Trophoblast cell (in vitro differentiated cells and primary cell): ENCODE results near the gene C10orf53.

Source experiments
- DNase-seq, 2 donors: peaks; one replicate each; pipeline ENCODE4 v3.0.0-alpha.2; 2016
- H2AFZ ChIP-seq: 2 replicates; pipeline ENCODE4 v1.6.1; 2013; ENCODE audit warnings: low read length, moderate library complexity, mild to moderate bottlenecking; ENCODE audit not compliant: insufficient read depth, poor library complexity
- H2AK5ac ChIP-seq: 2 replicates; pipeline ENCODE4 v1.6.1; 2013; ENCODE audit warnings: mild to moderate bottlenecking, low read length
- H2BK120ac ChIP-seq: 2 replicates; pipeline ENCODE4 v1.6.1; 2013; ENCODE audit warnings: low read length, mild to moderate bottlenecking, moderate library complexity; ENCODE audit not compliant: insufficient read depth, poor library complexity
- H2BK12ac ChIP-seq: 2 replicates; pipeline ENCODE4 v1.6.1; 2013; ENCODE audit warnings: mild to moderate bottlenecking, low read length, moderate library complexity
- H2BK5ac ChIP-seq: 2 replicates; pipeline ENCODE4 v1.6.1; 2013; ENCODE audit warnings: low read length, low read depth, moderate library complexity, mild to moderate bottlenecking; ENCODE audit not compliant: poor library complexity
- H3K14ac ChIP-seq: 2 replicates; pipeline ENCODE4 v1.6.1; 2013; ENCODE audit warnings: mild to moderate bottlenecking, low read length
- H3K18ac ChIP-seq: 2 replicates; pipeline ENCODE4 v1.6.1; 2013; ENCODE audit warnings: mild to moderate bottlenecking, low read length
- H3K23ac ChIP-seq: 2 replicates; pipeline ENCODE4 v1.6.1; 2013; ENCODE audit warnings: low read length
- H3K27ac ChIP-seq: 2 replicates; pipeline ENCODE4 v1.5.1; 2013; ENCODE audit warnings: low read depth, mild to moderate bottlenecking, inconsistent platforms, low read length, moderate library complexity
- H3K27me3 ChIP-seq: 2 replicates; pipeline ENCODE4 v1.6.1; 2013; ENCODE audit warnings: inconsistent platforms, mild to moderate bottlenecking, low read length, moderate library complexity; ENCODE audit not compliant: insufficient read depth
- H3K36me3 ChIP-seq, 2 experiments: 1 replicate in 1 of 2; 2 replicates in 1 of 2; pipeline ENCODE4 v1.6.1; 2013; ENCODE audit warnings: low read length in 2 of 2, mild to moderate bottlenecking in 2 of 2, moderate library complexity in 1 of 2; ENCODE audit not compliant: insufficient read depth in 2 of 2, control insufficient read depth in 1 of 2
- H3K4ac ChIP-seq: 2 replicates; pipeline ENCODE4 v1.6.1; 2013; ENCODE audit warnings: low read depth, mild to moderate bottlenecking, low read length, moderate library complexity
- H3K4me1 ChIP-seq, 2 experiments: 1 replicate in 1 of 2; 2 replicates in 1 of 2; pipeline ENCODE4 v1.6.1; 2013; ENCODE audit warnings: low read length in 2 of 2, mild to moderate bottlenecking in 2 of 2, moderate library complexity in 1 of 2; ENCODE audit not compliant: insufficient read depth in 2 of 2, control insufficient read depth in 1 of 2
- H3K4me2 ChIP-seq: 2 replicates; pipeline ENCODE4 v1.6.1; 2013; ENCODE audit warnings: inconsistent platforms, mild to moderate bottlenecking, low read length, moderate library complexity
- H3K4me3 ChIP-seq: 2 replicates; pipeline ENCODE4 v1.5.1; 2013; ENCODE audit warnings: mild to moderate bottlenecking, low read depth, low read length, inconsistent platforms
- H3K79me1 ChIP-seq: one replicate; pipeline ENCODE4 v1.6.1; 2013; ENCODE audit warnings: low read length
- H3K79me2 ChIP-seq: 2 replicates; pipeline ENCODE4 v1.6.1; 2013; ENCODE audit warnings: low read length, mild to moderate bottlenecking; ENCODE audit not compliant: control insufficient read depth, insufficient read depth, poor library complexity
- H3K9ac ChIP-seq: 2 replicates; pipeline ENCODE4 v1.6.1; 2013; ENCODE audit warnings: mild to moderate bottlenecking, low read length
- H3K9me3 ChIP-seq: 2 replicates; pipeline ENCODE4 v1.6.1; 2013; ENCODE audit warnings: low read depth, mild to moderate bottlenecking, control low read depth, inconsistent platforms, low read length; ENCODE audit not compliant: insufficient read depth
- H4K12ac ChIP-seq: 2 replicates; pipeline ENCODE4 v1.6.1; 2013; ENCODE audit warnings: low read depth, mild to moderate bottlenecking, low read length, moderate library complexity
- H4K8ac ChIP-seq: 2 replicates; pipeline ENCODE4 v1.6.1; 2013; ENCODE audit warnings: low read depth, mild to moderate bottlenecking, low read length, moderate library complexity
- H4K91ac ChIP-seq: one replicate; pipeline ENCODE4 v1.6.1; 2013; ENCODE audit warnings: low read depth, mild to moderate bottlenecking, low read length, moderate library complexity
- WGBS: extraction: QIAGEN DNeasy Blood & Tissue Kit; methylation state at CpG from one replicate; pipeline ENCODE4 v1.1.7; 2013; ENCODE audit warnings: missing lambda C conversion rate; ENCODE audit not compliant: insufficient read length, insufficient coverage; ENCODE audit errors: extremely low coverage; 5-methylcytosine and 5-hydroxymethylcytosine counted together

Gene C10orf53

GRCh38 chr10:49688261-49688846 lies 8.9 kb downstream of the C10orf53 start:
- no peak overlapping the region for H3K23ac ChIP-seq
- no peaks in the 10 kb centered on the region for H3K79me2 ChIP-seq
- H2BK12ac ChIP-seq = no peak overlapping the region
- H3K9me3 ChIP-seq = peaks cover 5% of the 10 kb centered on the region
- no peak overlapping the region for H3K27ac ChIP-seq
- H4K8ac ChIP-seq = no peak overlapping the region
- H3K4me2 ChIP-seq = no peak overlapping the region
- no peaks in the 10 kb centered on the region for H3K36me3 ChIP-seq
- no peaks in the 10 kb centered on the region for H3K79me1 ChIP-seq
- no peak overlapping the region for H3K4me3 ChIP-seq
- WGBS = no CpG with 5 or more reads among the region's 8 CpGs
- H3K27me3 ChIP-seq = peaks cover 37% of the 10 kb centered on the region
- H4K91ac ChIP-seq = no peak overlapping the region
- H2AK5ac ChIP-seq = no peak overlapping the region
- no peak overlapping the region for H2BK5ac ChIP-seq
- H4K12ac ChIP-seq = no peak overlapping the region
- DNase-seq = no peak
- H3K9ac ChIP-seq = no peak overlapping the region
- H2BK120ac ChIP-seq = no peak overlapping the region
- H3K14ac ChIP-seq = no peak overlapping the region
- no peak overlapping the region for H3K4ac ChIP-seq
- H3K18ac ChIP-seq = no peak overlapping the region
- no peak overlapping the region for H2AFZ ChIP-seq
- peaks cover 0 to 4% of the 10 kb centered on the region in 2 experiments for H3K4me1 ChIP-seq

- Histone ChIP-seq H3K79me1 (no peaks in the 10 kb centered on the region), H2AFZ (no peak overlapping the region), H3K79me2 (no peaks in the 10 kb centered on the region), H2BK5ac (no peak overlapping the region), H3K23ac (no peak overlapping the region), H3K14ac (no peak overlapping the region), H3K9ac (no peak overlapping the region), H2BK120ac (no peak overlapping the region), H3K4me3 (no peak overlapping the region), H3K18ac (no peak overlapping the region), H3K27ac (no peak overlapping the region), H2AK5ac (no peak overlapping the region), H4K8ac (no peak overlapping the region), H2BK12ac (no peak overlapping the region), H3K4me2 (no peak overlapping the region), H3K36me3 (no peaks in the 10 kb centered on the region), H3K4ac (no peak overlapping the region), H3K27me3 (peaks cover 39% of the 10 kb centered on the region), H4K12ac (no peak overlapping the region), H4K91ac (no peak overlapping the region), H3K4me1 (peaks cover 0 to 4% of the 10 kb centered on the region in 2 experiments), H3K9me3 (peaks cover 7% of the 10 kb centered on the region)
- no CpG with 5 or more reads among the region's 7 CpGs for WGBS
- DNase-seq = no peak
Observed at GRCh38 chr10:49688920-49689319, 9.5 kb downstream of the C10orf53 start.

GRCh38 chr10:49689882-49690510 lies 10.5 kb downstream of the C10orf53 start:
- Histone ChIP-seq H3K27me3 (peaks cover 39% of the 10 kb centered on the region), H3K4me2 (no peak overlapping the region), H3K36me3 (no peaks in the 10 kb centered on the region), H3K79me2 (no peaks in the 10 kb centered on the region), H2AFZ (no peak overlapping the region), H3K27ac (no peak overlapping the region), H3K9me3 (peaks cover 7% of the 10 kb centered on the region), H3K23ac (no peak overlapping the region), H4K12ac (no peak overlapping the region), H3K4me1 (peaks cover 0 to 4% of the 10 kb centered on the region in 2 experiments), H2AK5ac (no peak overlapping the region), H3K14ac (no peak overlapping the region), H3K18ac (no peak overlapping the region), H4K91ac (no peak overlapping the region), H2BK12ac (no peak overlapping the region), H4K8ac (no peak overlapping the region), H2BK5ac (no peak overlapping the region), H3K79me1 (no peaks in the 10 kb centered on the region), H3K4me3 (no peak overlapping the region), H3K9ac (no peak overlapping the region), H2BK120ac (no peak overlapping the region), H3K4ac (no peak overlapping the region)
- WGBS = no CpG with 5 or more reads among the region's 12 CpGs
- DNase-seq = no peak

GRCh38 chr10:49690698-49691356 lies 11.4 kb downstream of the C10orf53 start:
- Histone ChIP-seq H2BK120ac (no peak overlapping the region), H3K4me2 (no peak overlapping the region), H4K8ac (no peak overlapping the region), H3K79me2 (no peaks in the 10 kb centered on the region), H3K4me3 (no peak overlapping the region), H4K12ac (no peak overlapping the region), H2BK5ac (no peak overlapping the region), H3K9me3 (peaks cover 7% of the 10 kb centered on the region), H3K4ac (no peak overlapping the region), H3K27ac (no peak overlapping the region), H3K18ac (no peak overlapping the region), H2BK12ac (no peak overlapping the region), H2AK5ac (no peak overlapping the region), H3K9ac (no peak overlapping the region), H3K23ac (no peak overlapping the region), H3K14ac (no peak overlapping the region), H3K79me1 (no peaks in the 10 kb centered on the region), H3K27me3 (peaks cover 43% of the 10 kb centered on the region), H2AFZ (no peak overlapping the region), H4K91ac (no peak overlapping the region), H3K4me1 (peaks cover 0 to 4% of the 10 kb centered on the region in 2 experiments), H3K36me3 (no peaks in the 10 kb centered on the region)
- no CpG with 5 or more reads among the region's 12 CpGs for WGBS
- no peak for DNase-seq
